Activated CD4-positive, alpha-beta memory T cell treated with anti-CD3 and anti-CD28 coated beads for 36 hours (primary cell): ENCODE measurements around the gene CABP2. TPM values are rescaled to one million over a fixed set of nuclear protein-coding genes. Genes with fewer than 3 reads are reported as not detected.
"Not testable (repeated sequence)": the region's sequence is repeated elsewhere in the genome, so short reads cannot be mapped to it uniquely, and the experiment has no call there.

Experiments used
- CTCF ChIA-PET: fragments of 350-600 bp; sonication (Branson Sonifier 250); formaldehyde crosslinking; loops from one replicate; lab custom pipeline; 2021; ENCODE audit warnings: antibody characterized with exemption, inconsistent platforms; lab: Charles Lee
- POLR2A ChIA-PET: fragments of 350-600 bp; sonication (Branson Sonifier 250); formaldehyde crosslinking; loops from one replicate; lab custom pipeline; 2021; ENCODE audit warnings: antibody characterized with exemption; lab: Charles Lee
- DNase-seq: peaks from one replicate; pipeline ENCODE4 v3.0.0-alpha.2; 2020
- H3K27ac Mint-ChIP-seq: one replicate; pipeline ENCODE4 v1.8.0; 2021; ENCODE audit warnings: mixed read lengths
- H3K27me3 Mint-ChIP-seq: one replicate; pipeline ENCODE4 v1.8.0; 2021; ENCODE audit warnings: mixed read lengths
- H3K36me3 Mint-ChIP-seq: one replicate; pipeline ENCODE4 v1.8.0; 2021; ENCODE audit warnings: mixed read lengths
- H3K4me1 Mint-ChIP-seq: one replicate; pipeline ENCODE4 v1.8.0; 2021; ENCODE audit warnings: low read depth, mixed read lengths
- H3K4me3 Mint-ChIP-seq: one replicate; pipeline ENCODE4 v1.8.0; 2021; ENCODE audit warnings: mild to moderate bottlenecking, mixed read lengths
- H3K9me3 Mint-ChIP-seq: one replicate; pipeline ENCODE4 v1.8.0; 2021; ENCODE audit warnings: mixed read lengths
- intact Hi-C: fragments of 100-400 bp; cut with micrococcal nuclease; formaldehyde crosslinking; loops from one replicate; pipeline ENCODE4 v1.15.1; 2023
- microRNA-seq: library from miRNA; unstranded; fragments of <30 nt; microRNA quantifications from one replicate; pipeline ENCODE4 v1.2.0, GENCODE V29; 2022; ENCODE audit warnings: borderline number of aligned reads, borderline microRNAs expressed, borderline replicate concordance
- total RNA-seq, 2 experiments: library from RNA; stranded (reverse); gene quantifications; one replicate each; pipeline ENCODE4 v1.2.3, GENCODE V29; 2021

Gene CABP2
- total RNA-seq, 2 experiments from 2014 or later, result not detected

DNA sequence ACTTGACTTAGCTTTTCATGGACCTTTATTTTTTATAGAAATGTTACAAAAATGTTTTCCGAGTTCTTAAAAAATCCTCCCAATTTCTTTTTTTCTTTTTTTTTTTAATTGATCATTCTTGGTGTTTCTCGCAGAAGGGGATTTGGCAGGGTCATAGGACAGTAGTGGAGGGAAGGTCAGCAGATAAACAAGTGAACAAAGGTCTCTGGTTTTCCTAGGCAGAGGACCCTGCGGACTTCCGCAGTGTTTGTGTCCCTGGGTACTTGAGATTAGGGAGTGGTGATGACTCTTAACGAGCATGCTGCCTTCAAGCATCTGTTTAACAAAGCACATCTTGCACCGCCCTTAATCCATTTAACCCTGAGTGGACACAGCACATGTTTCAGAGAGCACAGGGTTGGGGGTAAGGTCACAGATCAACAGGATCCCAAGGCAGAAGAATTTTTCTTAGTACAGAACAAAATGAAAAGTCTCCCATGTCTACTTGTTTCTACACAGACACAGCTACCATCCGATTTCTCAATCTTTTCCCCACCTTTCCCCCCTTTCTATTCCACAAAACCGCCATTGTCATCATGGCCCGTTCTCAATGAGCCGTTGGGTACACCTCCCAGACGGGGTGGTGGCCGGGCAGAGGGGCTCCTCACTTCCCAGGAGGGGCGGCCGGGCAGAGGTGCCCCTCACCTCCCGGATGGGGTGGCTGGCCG, 45.7 kb downstream of the CABP2 start:
- H3K9me3 Mint-ChIP-seq, CTCF ChIA-PET, intact Hi-C loops, H3K27me3 Mint-ChIP-seq, H3K4me1 Mint-ChIP-seq, DNase-seq, H3K4me3 Mint-ChIP-seq, H3K27ac Mint-ChIP-seq, H3K36me3 Mint-ChIP-seq: not testable (repeated sequence)
- POLR2A ChIA-PET, result interaction anchor here (0.6 kb wide), 1 partner anchor 64 kb away, joined by 3 read pairs; no protein-coding TSS in a partner anchor

DNA sequence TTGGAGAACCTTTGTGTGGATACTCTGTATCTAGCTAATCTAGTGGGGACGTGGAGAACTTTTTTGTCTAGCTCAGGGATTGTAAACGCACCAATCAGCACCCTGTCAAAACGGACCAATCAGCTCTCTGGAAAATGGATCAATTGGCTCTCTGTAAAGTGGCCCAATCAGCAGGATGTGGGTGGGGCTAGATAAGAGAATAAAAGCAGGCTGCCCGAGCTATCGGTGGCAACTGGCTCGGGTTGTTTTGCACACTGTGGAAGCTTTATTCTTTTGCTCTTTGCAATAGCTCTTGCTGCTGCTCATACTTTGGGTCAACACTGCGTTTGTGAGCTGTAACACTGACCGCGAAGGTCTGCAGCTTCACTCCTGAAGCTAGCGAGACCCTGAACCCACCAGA, 46.6 kb downstream of the CABP2 start:
- H3K27ac Mint-ChIP-seq, CTCF ChIA-PET: not testable (repeated sequence)

DNA sequence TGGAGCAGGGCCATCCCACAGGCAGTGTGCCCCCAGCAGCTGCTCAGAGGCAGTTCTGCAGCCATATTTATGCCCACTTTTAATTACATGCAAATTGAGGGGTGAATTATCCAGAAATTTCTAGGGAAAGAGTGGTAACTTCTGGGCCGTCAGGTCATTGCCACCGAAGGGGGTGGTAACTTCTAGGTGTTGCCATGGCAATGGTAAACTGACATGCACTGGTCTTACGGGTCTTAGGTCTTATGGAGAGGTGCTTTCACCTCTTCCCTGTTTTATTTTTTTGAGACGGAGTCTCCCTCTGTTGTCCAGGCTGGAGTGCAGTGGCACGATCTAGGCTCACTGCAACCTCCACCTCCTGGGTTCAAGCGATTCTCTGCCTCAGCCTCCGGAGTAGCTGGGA, 50.4 kb downstream of the CABP2 start:
- Mint-ChIP-seq H3K9me3 (no peaks in the 10 kb centered on the region), H3K27me3 (no peaks in the 10 kb centered on the region), H3K27ac (no peak overlapping the region), H3K4me1 (peaks cover 10% of the 10 kb centered on the region), H3K4me3 (no peak overlapping the region), H3K36me3 (no peaks in the 10 kb centered on the region)
- intact Hi-C loops, result no loop called here
- ChIA-PET POLR2A (no interaction called here), CTCF (no interaction called here)
- DNase-seq, result no peak

More for the DNA sequence above, 46.6 kb downstream of the CABP2 start:
- intact Hi-C loops, H3K9me3 Mint-ChIP-seq, H3K36me3 Mint-ChIP-seq, H3K4me3 Mint-ChIP-seq, H3K4me1 Mint-ChIP-seq, H3K27me3 Mint-ChIP-seq, DNase-seq: not testable (repeated sequence)
- POLR2A ChIA-PET, result interaction anchor here (0.6 kb wide), 1 partner anchor 63 kb away, joined by 3 read pairs; no protein-coding TSS in a partner anchor

DNA sequence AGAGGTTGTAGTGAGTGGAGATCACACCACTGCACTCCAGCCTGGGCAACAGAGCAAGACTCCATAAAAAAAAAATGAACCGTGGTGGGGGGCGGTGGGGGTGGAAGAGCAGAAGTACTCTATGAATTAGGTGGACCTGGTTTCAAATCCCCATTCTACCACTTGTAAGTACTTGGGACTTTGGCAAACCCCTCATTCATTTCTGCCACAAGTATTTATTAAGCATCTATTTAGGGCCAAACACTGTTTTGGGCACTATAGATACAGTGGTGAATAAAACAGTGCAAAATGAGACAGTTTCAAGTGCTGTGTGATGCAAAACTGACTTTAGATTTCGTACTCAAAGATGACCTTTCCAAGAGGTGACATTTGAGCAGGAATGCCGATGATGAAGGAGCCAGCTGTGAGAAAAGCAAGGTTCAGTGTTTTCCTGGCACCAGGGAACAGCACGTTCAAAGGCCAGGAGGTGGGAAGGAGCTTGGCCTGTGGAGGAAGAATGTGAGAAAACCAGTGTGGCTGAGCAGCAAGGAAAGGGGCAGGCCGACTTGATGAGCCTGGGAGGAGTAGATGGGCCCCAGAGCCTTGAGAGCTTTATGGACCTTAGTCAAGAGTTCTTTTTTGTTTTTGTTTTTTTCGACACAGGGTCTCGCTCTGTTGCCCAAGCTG, 52.8 kb downstream of the CABP2 start:
- peaks cover under 1% of the 10 kb centered on the region for H3K36me3 Mint-ChIP-seq
- peak overlapping the region; percentile 2 for H3K4me3 Mint-ChIP-seq
- no peak for DNase-seq
- H3K27ac Mint-ChIP-seq, result no peak overlapping the region
- peaks cover 26% of the 10 kb centered on the region for H3K4me1 Mint-ChIP-seq
- no peaks in the 10 kb centered on the region for H3K9me3 Mint-ChIP-seq
- CTCF ChIA-PET, result no interaction called here
- intact Hi-C loops, result no loop called here
- H3K27me3 Mint-ChIP-seq, result no peaks in the 10 kb centered on the region
- POLR2A ChIA-PET, result interaction anchor here (4.3 kb wide), 1 partner anchor 16 kb away, joined by 35 read pairs; no protein-coding TSS in a partner anchor

DNA sequence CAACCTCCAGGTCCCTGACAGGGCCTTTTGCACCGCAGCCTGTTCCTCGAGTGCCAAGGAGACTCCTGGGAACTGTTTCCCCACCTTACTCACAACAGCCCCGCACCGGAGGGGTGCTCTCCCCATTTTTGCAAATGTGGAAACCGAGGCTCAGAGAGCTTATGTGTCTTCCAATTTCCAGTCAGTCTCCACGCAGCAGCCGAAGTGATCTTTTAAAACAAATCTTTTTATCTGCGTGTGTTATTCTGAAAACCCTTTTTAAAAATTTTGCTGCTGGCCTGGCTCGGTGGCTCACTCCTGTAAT, 53.8 kb downstream of the CABP2 start:
- Mint-ChIP-seq H3K9me3 (no peaks in the 10 kb centered on the region), H3K36me3 (peaks cover 5% of the 10 kb centered on the region), H3K27me3 (no peaks in the 10 kb centered on the region), H3K4me1 (peaks cover 30% of the 10 kb centered on the region), H3K4me3 (peak overlapping the region; percentile 75), H3K27ac (peak overlapping the region; percentile 77)
- ChIA-PET POLR2A (interaction anchor here (1.5 to 4.3 kb wide), 4 partner anchors 17 to 61 kb away, joined by 3 to 35 read pairs (median 14); partner anchors contain the start of gene PTPRCAP), CTCF (interaction anchor here (1.5 to 2.5 kb wide), 4 partner anchors 15 to 87 kb away, joined by 4 to 17 read pairs (median 10); partner anchors contain the start of genes AIP and PPP1CA)
- intact Hi-C loops, result loop anchor here (1.0 to 5.0 kb wide), 5 partner anchors 14 to 67 kb away; partner anchors contain the start of genes AIP and RPS6KB2
- DNase-seq, result no peak

Small RNA genes lying within 50 kb of the gene (microRNA-seq; reads per million reads assigned to microRNA genes)
- gene MIR6752, result 2.4 reads per million

Other genes starting within 250 kb of the CABP2 start
- gene ANKRD13D, start 234.1 kb downstream of the CABP2 start, total RNA-seq, result 10 to 100 TPM; 85.9 to 89.4 TPM
- 10 to 100 TPM; 14.9 to 19.4 TPM for gene SSH3, start 219.9 kb downstream of the CABP2 start, total RNA-seq
- 10 to 100 TPM; 62.0 to 67.4 TPM for gene POLD4, start 169.9 kb downstream of the CABP2 start, total RNA-seq
- under 1 TPM; 0.39 to 0.45 TPM for gene CLCF1, start 149.8 kb downstream of the CABP2 start, total RNA-seq
- gene RAD9A, start 131.5 kb downstream of the CABP2 start, total RNA-seq, result 10 to 100 TPM; 31.0 to 39.1 TPM
- 100 to 1,000 TPM; 261 to 267 TPM for gene PPP1CA, start 121.6 kb downstream of the CABP2 start, total RNA-seq
- 100 to 1,000 TPM; 123 to 126 TPM for gene TBC1D10C, start 119.4 kb downstream of the CABP2 start, total RNA-seq
- 1 to 10 TPM; 2.3 to 3.3 TPM for gene CARNS1, start 107.8 kb downstream of the CABP2 start, total RNA-seq
- gene RPS6KB2, start 95.0 kb downstream of the CABP2 start, total RNA-seq, result 10 to 100 TPM; 57.4 to 57.5 TPM
- 10 to 100 TPM; 93.5 to 97.4 TPM for gene PTPRCAP, start 85.8 kb downstream of the CABP2 start, total RNA-seq
- gene CORO1B, start 80.0 kb downstream of the CABP2 start, total RNA-seq, result 100 to 1,000 TPM; 345 to 358 TPM
- gene GPR152, start 70.7 kb downstream of the CABP2 start, total RNA-seq, result not detected
- 1 to 10 TPM; 1.0 to 1.2 TPM for gene CABP4, start 68.1 kb downstream of the CABP2 start, total RNA-seq
- 10 to 100 TPM; 68.2 to 75.2 TPM for gene TMEM134, start 54.2 kb downstream of the CABP2 start, total RNA-seq
- 100 to 1,000 TPM; 160 to 169 TPM for gene AIP, start 40.4 kb downstream of the CABP2 start, total RNA-seq
- gene PITPNM1, start 18.1 kb downstream of the CABP2 start, total RNA-seq, result 100 to 1,000 TPM; 139 to 143 TPM
- gene CDK2AP2, start 15.3 kb downstream of the CABP2 start, total RNA-seq, result 10 to 100 TPM; 82.7 to 84.7 TPM
- 100 to 1,000 TPM; 361 to 362 TPM for gene GSTP1, start 60.4 kb upstream of the CABP2 start, total RNA-seq
- 100 to 1,000 TPM; 279 to 287 TPM for gene NDUFV1, start 83.5 kb upstream of the CABP2 start, total RNA-seq
- 10 to 100 TPM; 23.3 to 24.3 TPM for gene NUDT8, start 106.5 kb upstream of the CABP2 start, total RNA-seq
- gene TBX10, start 116.3 kb upstream of the CABP2 start, total RNA-seq, result not detected
- gene ACY3, start 127.3 kb upstream of the CABP2 start, total RNA-seq, result under 1 TPM; 0.29 to 0.33 TPM
- not detected for gene ALDH3B2, start 151.2 kb upstream of the CABP2 start, total RNA-seq